Measurements from ENCODE around the gene LMAN2.
"Not testable (repeated sequence)": the region's sequence is repeated elsewhere in the genome, so short reads cannot be mapped to it uniquely, and the experiment has no call there.

Gene LMAN2

DNA sequence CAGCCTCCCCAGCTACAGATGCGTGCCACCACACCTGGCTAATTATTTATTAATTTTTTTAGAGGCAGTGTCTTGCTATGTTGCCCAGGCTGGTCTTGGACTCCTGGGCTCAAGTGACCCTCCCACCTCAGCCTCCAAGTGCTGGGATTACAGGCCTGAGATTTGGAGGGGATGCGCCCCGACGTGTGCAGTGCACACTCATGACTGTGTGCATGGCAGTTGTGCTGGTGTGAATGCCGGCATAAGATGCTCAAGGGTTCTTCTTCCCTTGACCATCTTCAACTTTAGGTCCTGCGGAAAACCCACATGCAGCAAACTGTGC lies 29.3 kb upstream of the LMAN2 start:
- TF ChIP-seq, protein P1, sequence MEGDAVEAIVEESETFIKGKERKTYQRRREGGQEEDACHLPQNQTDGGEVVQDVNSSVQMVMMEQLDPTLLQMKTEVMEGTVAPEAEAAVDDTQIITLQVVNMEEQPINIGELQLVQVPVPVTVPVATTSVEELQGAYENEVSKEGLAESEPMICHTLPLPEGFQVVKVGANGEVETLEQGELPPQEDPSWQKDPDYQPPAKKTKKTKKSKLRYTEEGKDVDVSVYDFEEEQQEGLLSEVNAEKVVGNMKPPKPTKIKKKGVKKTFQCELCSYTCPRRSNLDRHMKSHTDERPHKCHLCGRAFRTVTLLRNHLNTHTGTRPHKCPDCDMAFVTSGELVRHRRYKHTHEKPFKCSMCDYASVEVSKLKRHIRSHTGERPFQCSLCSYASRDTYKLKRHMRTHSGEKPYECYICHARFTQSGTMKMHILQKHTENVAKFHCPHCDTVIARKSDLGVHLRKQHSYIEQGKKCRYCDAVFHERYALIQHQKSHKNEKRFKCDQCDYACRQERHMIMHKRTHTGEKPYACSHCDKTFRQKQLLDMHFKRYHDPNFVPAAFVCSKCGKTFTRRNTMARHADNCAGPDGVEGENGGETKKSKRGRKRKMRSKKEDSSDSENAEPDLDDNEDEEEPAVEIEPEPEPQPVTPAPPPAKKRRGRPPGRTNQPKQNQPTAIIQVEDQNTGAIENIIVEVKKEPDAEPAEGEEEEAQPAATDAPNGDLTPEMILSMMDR (IDR thresholded peaks at IDR 0.05; ENCODE audit: poor library complexity, severe bottlenecking): no peak
- Histone ChIP-seq H3K27ac (ENCODE audit: poor library complexity, severe bottlenecking) (no peak overlapping the region), H3K4me1 (ENCODE audit: insufficient read depth, poor library complexity, severe bottlenecking) (no peaks in the 10 kb centered on the region), H3K36me3 (ENCODE audit: low read depth) (no peaks in the 10 kb centered on the region), H3K9me3 (ENCODE audit: severe bottlenecking) (no peaks in the 10 kb centered on the region), H3K27me3 (ENCODE audit: insufficient read depth, poor library complexity, severe bottlenecking) (no peaks in the 10 kb centered on the region), H3K4me3 (ENCODE audit: severe bottlenecking) (no peak overlapping the region)
- DNase-seq (ENCODE audit: low spot score) (no peak), ATAC-seq (ENCODE audit: low read depth) (no peak)

DNA sequence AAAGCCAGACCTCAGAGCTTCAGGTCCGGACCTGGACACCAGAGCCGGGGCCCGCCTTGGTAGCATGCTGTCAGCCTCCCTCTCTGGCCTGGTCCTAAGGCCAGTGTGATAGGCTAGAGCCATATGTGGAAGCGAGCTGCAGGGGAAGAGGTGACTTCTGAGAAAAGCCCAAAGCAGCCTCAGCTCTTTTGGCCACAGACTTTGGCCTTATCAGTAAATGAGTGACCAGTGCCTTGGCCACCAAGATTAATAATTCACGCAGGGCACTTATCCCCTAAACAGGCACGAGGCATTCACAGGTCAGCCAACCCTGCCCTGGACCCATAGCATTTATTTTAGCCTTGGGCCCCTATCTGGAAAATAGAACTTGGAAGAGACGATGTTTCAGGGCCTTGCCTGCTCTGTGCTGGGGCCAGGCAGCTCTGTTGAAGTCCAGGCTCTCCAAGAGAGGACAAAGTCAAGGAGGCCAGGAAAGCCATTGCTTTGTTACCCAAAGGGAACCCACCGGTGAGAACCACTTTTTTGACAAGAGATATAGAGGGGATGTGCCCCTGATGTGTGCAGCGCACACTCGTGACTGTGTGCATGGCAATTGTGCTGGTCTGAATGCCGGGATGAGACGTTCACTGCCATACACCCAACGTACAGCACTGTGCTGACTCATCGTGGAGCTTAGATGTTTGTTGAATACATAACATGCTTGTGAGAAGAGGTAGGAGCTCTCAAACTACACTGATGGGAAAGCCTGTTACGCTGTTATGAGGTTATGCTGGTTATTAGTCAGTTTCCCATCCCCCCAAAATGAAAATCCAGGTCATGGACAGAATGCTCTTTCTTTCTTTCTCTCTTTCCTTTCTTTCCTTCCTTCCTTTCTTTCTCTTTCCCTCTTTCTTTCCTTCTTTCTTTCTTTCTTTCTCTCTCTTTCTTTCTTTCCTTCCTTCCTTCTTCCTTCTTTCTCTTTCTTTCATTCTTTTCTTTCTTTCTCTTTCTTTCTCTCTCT lies 27.7 kb upstream of the LMAN2 start:
- Histone ChIP-seq H3K36me3 (ENCODE audit: low read depth) (no peaks in the 10 kb centered on the region), H3K27me3 (ENCODE audit: insufficient read depth, poor library complexity, severe bottlenecking) (no peaks in the 10 kb centered on the region), H3K27ac (ENCODE audit: poor library complexity, severe bottlenecking) (no peak overlapping the region), H3K4me1 (ENCODE audit: insufficient read depth, poor library complexity, severe bottlenecking) (peaks cover 3% of the 10 kb centered on the region), H3K9me3 (ENCODE audit: severe bottlenecking) (no peaks in the 10 kb centered on the region), H3K4me3 (ENCODE audit: severe bottlenecking) (no peak overlapping the region)
- ATAC-seq (ENCODE audit: low read depth): peak; percentile 77
- TF ChIP-seq, protein P1 (IDR thresholded peaks at IDR 0.05; ENCODE audit: poor library complexity, severe bottlenecking): no peak
- DNase-seq (ENCODE audit: low spot score): no peak

DNA sequence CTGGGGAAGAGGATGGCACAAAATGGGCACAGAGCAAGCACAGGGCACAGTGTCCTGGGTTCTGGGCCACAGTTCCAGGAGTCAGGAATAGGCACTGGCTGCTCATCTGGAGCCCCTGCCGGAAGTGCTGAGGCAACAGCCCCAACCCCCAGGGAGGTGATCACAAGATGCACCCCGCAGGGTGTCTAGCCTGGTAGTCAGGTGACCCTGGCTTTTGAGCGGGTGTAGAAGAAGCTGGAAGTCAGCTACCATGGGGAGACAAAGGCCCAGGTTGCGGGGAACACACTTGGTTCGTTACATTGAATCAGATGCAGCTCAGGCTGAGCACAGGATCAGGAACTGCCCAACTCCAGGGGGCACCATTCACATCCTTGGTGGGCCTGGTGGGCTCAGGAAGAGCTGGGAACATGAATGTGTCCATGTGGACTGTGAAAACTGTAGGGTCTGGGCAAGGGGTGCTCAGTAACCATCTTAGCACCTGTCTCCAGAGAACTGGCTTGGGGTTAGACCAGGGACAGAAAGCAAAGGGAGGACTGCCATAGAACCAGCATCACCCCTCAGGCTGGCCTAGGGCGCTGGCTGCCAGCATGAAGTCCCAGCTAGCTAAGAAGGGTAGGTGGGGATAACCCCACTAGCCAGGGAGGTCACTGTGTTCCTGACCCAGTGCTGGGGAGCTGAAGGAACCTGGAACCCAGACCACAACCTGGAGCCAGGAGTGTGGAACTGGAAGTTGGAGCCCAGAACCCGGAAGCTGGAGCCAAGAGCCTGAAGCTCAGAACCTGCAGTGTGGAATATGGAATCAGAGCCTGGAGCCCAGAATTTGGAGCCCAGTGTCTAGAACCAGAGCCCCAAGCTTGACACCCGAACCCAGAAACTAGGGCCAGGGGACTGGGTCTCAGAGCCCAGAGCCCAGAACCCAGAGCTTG lies 26.6 kb upstream of the LMAN2 start:
- DNase-seq (ENCODE audit: low spot score) (no peak), ATAC-seq (ENCODE audit: low read depth) (no peak)

GRCh38 chr5:177376107-177376506 lies 24.6 kb upstream of the LMAN2 start:
- ATAC-seq (ENCODE audit: low read depth) (no peak), DNase-seq (ENCODE audit: low spot score) (no peak)
- H3K4me1 ChIP-seq (ENCODE audit: insufficient read depth, poor library complexity, severe bottlenecking): peaks cover 17% of the 10 kb centered on the region
- H3K36me3 ChIP-seq (ENCODE audit: low read depth): no peaks in the 10 kb centered on the region; the same call in 1 of the 2 replicates
- H3K27ac ChIP-seq (ENCODE audit: poor library complexity, severe bottlenecking): no peak overlapping the region
- H3K27me3 ChIP-seq (ENCODE audit: insufficient read depth, poor library complexity, severe bottlenecking): no peaks in the 10 kb centered on the region
- no peaks in the 10 kb centered on the region for H3K9me3 ChIP-seq (ENCODE audit: severe bottlenecking)
- TF ChIP-seq, protein P1 (IDR thresholded peaks at IDR 0.05; ENCODE audit: poor library complexity, severe bottlenecking): no peak
- no peak overlapping the region for H3K4me3 ChIP-seq (ENCODE audit: severe bottlenecking)

More for the DNA sequence above, 26.6 kb upstream of the LMAN2 start:
- H3K4me3 ChIP-seq (ENCODE audit: severe bottlenecking): no peak overlapping the region
- TF ChIP-seq, protein P1 (IDR thresholded peaks at IDR 0.05; ENCODE audit: poor library complexity, severe bottlenecking): no peak
- no peaks in the 10 kb centered on the region for H3K36me3 ChIP-seq (ENCODE audit: low read depth)
- H3K4me1 ChIP-seq (ENCODE audit: insufficient read depth, poor library complexity, severe bottlenecking): peaks cover 7% of the 10 kb centered on the region
- H3K9me3 ChIP-seq (ENCODE audit: severe bottlenecking): no peaks in the 10 kb centered on the region
- no peaks in the 10 kb centered on the region for H3K27me3 ChIP-seq (ENCODE audit: insufficient read depth, poor library complexity, severe bottlenecking)
- no peak overlapping the region for H3K27ac ChIP-seq (ENCODE audit: poor library complexity, severe bottlenecking)

DNA sequence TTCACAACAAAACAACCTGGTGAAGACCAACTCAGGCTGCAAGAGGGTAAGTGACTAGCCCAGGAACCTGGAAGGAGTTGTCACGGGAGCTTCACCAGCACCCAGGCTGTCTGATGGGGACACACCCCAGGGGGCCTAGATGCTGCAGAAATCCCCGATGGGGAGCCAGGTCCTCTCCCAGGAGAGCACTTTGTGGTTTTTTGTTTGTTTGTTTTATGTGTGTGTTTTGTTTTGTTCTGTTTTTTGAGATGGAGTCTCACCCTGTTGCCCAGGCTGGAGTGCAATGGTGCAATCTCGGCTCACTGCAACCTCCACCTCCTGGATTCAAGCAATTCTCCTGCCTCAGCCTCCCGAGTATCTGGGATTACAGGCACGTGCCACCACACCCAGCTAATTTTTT lies 24.0 kb upstream of the LMAN2 start:
- H3K4me3 ChIP-seq (ENCODE audit: severe bottlenecking); DNase-seq (ENCODE audit: low spot score); H3K27me3 ChIP-seq (ENCODE audit: insufficient read depth, poor library complexity, severe bottlenecking); ATAC-seq (ENCODE audit: low read depth); H3K9me3 ChIP-seq (ENCODE audit: severe bottlenecking); H3K27ac ChIP-seq (ENCODE audit: poor library complexity, severe bottlenecking); H3K36me3 ChIP-seq (ENCODE audit: low read depth): not testable (repeated sequence)
- H3K4me1 ChIP-seq (ENCODE audit: insufficient read depth, poor library complexity, severe bottlenecking): peaks cover 17% of the 10 kb centered on the region
